Neural cell (in vitro differentiated cells): Measurements from ENCODE around the gene S100A16. TPM values are rescaled to one million over a fixed set of nuclear protein-coding genes. Genes with fewer than 3 reads are reported as not detected.

Experiments
- H2AFZ ChIP-seq: fragments of 200-600, 300-800 bp; sonication (generic), shearing (Covaris generic); 2 replicates; pipeline ENCODE4 v1.6.0; 2014; ENCODE audit warnings: low read depth, mild to moderate bottlenecking, antibody characterized with exemption, low read length, moderate library complexity
- H3F3A ChIP-seq: fragments of 200-600 bp; shearing (Covaris generic); 2 replicates; pipeline ENCODE4 v1.6.1; 2016; ENCODE audit warnings: mild to moderate bottlenecking, moderate library complexity, mixed read lengths, antibody characterized with exemption, low read length; ENCODE audit not compliant: insufficient read depth, poor library complexity, severe bottlenecking
- H3K27ac ChIP-seq: fragments of 200-600, 300-800 bp; sonication (generic), shearing (Covaris generic); 2 replicates; pipeline ENCODE4 v1.5.1; 2014; ENCODE audit warnings: mild to moderate bottlenecking, low read length, moderate library complexity
- H3K27me3 ChIP-seq: fragments of 300-800, 200-600 bp; sonication (generic), shearing (Covaris generic); 2 replicates; pipeline ENCODE4 v1.6.0; 2014; ENCODE audit warnings: mild to moderate bottlenecking, low read depth, low read length, moderate library complexity; ENCODE audit not compliant: insufficient read depth
- H3K36me3 ChIP-seq: fragments of 300-800, 200-600 bp; sonication (generic), shearing (Covaris generic); 2 replicates; pipeline ENCODE4 v1.5.1; 2014; ENCODE audit warnings: mild to moderate bottlenecking, antibody characterized with exemption, low read length, moderate library complexity; ENCODE audit not compliant: insufficient read depth
- H3K4me2 ChIP-seq: fragments of 300-800, 200-600 bp; sonication (generic), shearing (Covaris generic); 2 replicates; pipeline ENCODE4 v1.6.0; 2014; ENCODE audit warnings: mild to moderate bottlenecking, low read length
- H3K4me3 ChIP-seq: fragments of 300-800, 200-600 bp; sonication (generic), shearing (Covaris generic); 2 replicates; pipeline ENCODE4 v1.5.1; 2014; ENCODE audit warnings: mild to moderate bottlenecking, low read length, moderate library complexity
- H3K79me2 ChIP-seq: fragments of 200-600 bp; shearing (Covaris generic); replicated peaks from 2 replicates; pipeline ENCODE4 v1.6.0; 2014; ENCODE audit warnings: mild to moderate bottlenecking, low read length, moderate library complexity; ENCODE audit not compliant: insufficient read depth
- H3K9ac ChIP-seq: fragments of 300-800, 200-600 bp; sonication (generic), shearing (Covaris generic); 2 replicates; pipeline ENCODE4 v1.6.1; 2016; ENCODE audit warnings: mild to moderate bottlenecking, low read length, mixed read lengths
- H3K9me2 ChIP-seq: fragments of 200-600 bp; shearing (Covaris generic); 2 replicates; pipeline ENCODE4 v1.6.1; 2016; ENCODE audit warnings: mild to moderate bottlenecking, low read length, mixed read lengths; ENCODE audit not compliant: insufficient read depth
- H3K9me3 ChIP-seq: fragments of 200-600, 300-800 bp; sonication (generic), shearing (Covaris generic); 2 replicates; pipeline ENCODE4 v1.6.1; 2016; ENCODE audit warnings: mild to moderate bottlenecking, mixed run types, low read length, moderate library complexity, mixed read lengths
- H4K20me1 ChIP-seq: fragments of 200-600 bp; shearing (Covaris generic); 2 replicates; pipeline ENCODE4 v1.6.1; 2016; ENCODE audit warnings: mild to moderate bottlenecking, mixed run types; ENCODE audit not compliant: insufficient read depth
- CTCF ChIP-seq: fragments of 450-650 bp; IDR thresholded peaks from 2 replicates; pipeline ENCODE4 v1.5.1; 2014; ENCODE audit warnings: antibody characterized with exemption, mild to moderate bottlenecking, moderate library complexity; ENCODE audit not compliant: poor library complexity, severe bottlenecking
- EP300 ChIP-seq: fragments of 450-650 bp; conservative IDR thresholded peaks from 2 replicates; pipeline ENCODE4 v1.6.1; 2014; ENCODE audit warnings: antibody characterized with exemption, mild to moderate bottlenecking, moderate library complexity; ENCODE audit not compliant: poor library complexity, severe bottlenecking
- EZH2 ChIP-seq: fragments of 200-600, 300-800 bp; shearing (Covaris generic), sonication (generic); IDR thresholded peaks from 2 replicates; pipeline ENCODE4 v1.6.1; 2014; ENCODE audit warnings: antibody characterized with exemption, low read length, borderline replicate concordance, mild to moderate bottlenecking; ENCODE audit not compliant: insufficient read depth, poor library complexity, severe bottlenecking
- MXI1 ChIP-seq: fragments of 450-650 bp; conservative IDR thresholded peaks from 2 replicates; pipeline ENCODE4 v1.6.1; 2014; ENCODE audit warnings: antibody characterized with exemption, mild to moderate bottlenecking; ENCODE audit not compliant: poor library complexity, severe bottlenecking
- POLR2AphosphoS5 ChIP-seq: IDR thresholded peaks from 2 replicates; pipeline ENCODE4 v1.6.1; 2012
- RAD21 ChIP-seq: fragments of 450-650 bp; conservative IDR thresholded peaks from 2 replicates; pipeline ENCODE4 v1.6.1; 2014; ENCODE audit warnings: antibody characterized with exemption, mild to moderate bottlenecking, moderate library complexity
- REST ChIP-seq: IDR thresholded peaks from 2 replicates; pipeline ENCODE4 v1.6.1; 2012; ENCODE audit warnings: borderline replicate concordance
- SMC3 ChIP-seq: fragments of 450-650 bp; conservative IDR thresholded peaks from 2 replicates; pipeline ENCODE4 v1.6.1; 2014; ENCODE audit warnings: antibody characterized with exemption, mild to moderate bottlenecking, moderate library complexity; ENCODE audit not compliant: poor library complexity
- TAF1 ChIP-seq: IDR thresholded peaks from 2 replicates; pipeline ENCODE4 v1.6.1; 2012; ENCODE audit warnings: low read depth
- polyA plus RNA-seq: library from polyadenylated mRNA; depleted of rRNA; stranded (reverse); fragments of >200 nt; gene quantifications from 2 replicates; pipeline ENCODE4 v1.2.3, GENCODE V29; 2014

Gene S100A16
- polyA plus RNA-seq, 1 donor from 2014 or later, result not detected

GRCh38 chr1:153619171-153619570 is 6.2 kb upstream of the S100A16 start:
- no peak overlapping the region for H2AFZ ChIP-seq
- H3K27me3 ChIP-seq, result no peaks in the 10 kb centered on the region
- no peak overlapping the region for H3K4me2 ChIP-seq
- TF ChIP-seq CTCF (no peak), SMC3 (no peak), MXI1 (no peak), POLR2AphosphoS5 (no peak), REST (no peak), RAD21 (no peak), TAF1 (no peak), EP300 (no peak), EZH2 (no peak)
- no peaks in the 10 kb centered on the region for H3F3A ChIP-seq
- no peaks in the 10 kb centered on the region for H4K20me1 ChIP-seq
- H3K4me3 ChIP-seq, result no peak overlapping the region
- H3K36me3 ChIP-seq, result no peaks in the 10 kb centered on the region
- no peaks in the 10 kb centered on the region for H3K9me3 ChIP-seq
- H3K9ac ChIP-seq, result no peak overlapping the region
- H3K9me2 ChIP-seq, result no peaks in the 10 kb centered on the region
- H3K79me2 ChIP-seq, result no peaks in the 10 kb centered on the region
- no peak overlapping the region for H3K27ac ChIP-seq

GRCh38 chr1:153617663-153618062 is 4.7 kb upstream of the S100A16 start:
- H3K4me2 ChIP-seq, result no peak overlapping the region
- no peak overlapping the region for H3K4me3 ChIP-seq
- no peaks in the 10 kb centered on the region for H3K36me3 ChIP-seq
- no peaks in the 10 kb centered on the region for H3K9me2 ChIP-seq
- no peaks in the 10 kb centered on the region for H3F3A ChIP-seq
- no peaks in the 10 kb centered on the region for H4K20me1 ChIP-seq
- H3K79me2 ChIP-seq, result no peaks in the 10 kb centered on the region
- H2AFZ ChIP-seq, result no peak overlapping the region
- H3K27ac ChIP-seq, result no peak overlapping the region
- no peaks in the 10 kb centered on the region for H3K27me3 ChIP-seq
- no peak overlapping the region for H3K9ac ChIP-seq
- H3K9me3 ChIP-seq, result no peaks in the 10 kb centered on the region
- TF ChIP-seq SMC3, result peak; percentile 30
- peak; percentile 35 for TF ChIP-seq CTCF
- no peak for TF ChIP-seq TAF1
